Fibroblast of lung (primary cell): ENCODE data around the gene CTR9. TPM values are rescaled to one million over a fixed set of nuclear protein-coding genes. Genes with fewer than 3 reads are reported as not detected.

Source experiments
- DNase-seq, 2 donors: peaks; one replicate each; pipeline versions ENCODE4 v3.0.0 to v3.0.0-alpha.2; 2010; ENCODE audit warnings: low read depth in 2 of 2
- H2AFZ ChIP-seq: 2 replicates; pipeline ENCODE4 v1.5.1; 2012; ENCODE audit warnings: low read length, control low read depth, inconsistent platforms
- H3K27ac ChIP-seq: 2 replicates; pipeline ENCODE4 v1.5.1; 2011; ENCODE audit warnings: low read length, control low read depth; ENCODE audit not compliant: insufficient read depth
- H3K27me3 ChIP-seq: 2 replicates; pipeline ENCODE4 v1.5.1; 2011; ENCODE audit warnings: mild to moderate bottlenecking, low read length; ENCODE audit not compliant: control insufficient read depth, insufficient read depth
- H3K36me3 ChIP-seq: 2 replicates; pipeline ENCODE4 v1.5.1; 2011; ENCODE audit warnings: low read length; ENCODE audit not compliant: control insufficient read depth, insufficient read depth
- H3K4me1 ChIP-seq: 2 replicates; pipeline ENCODE4 v1.5.1; 2011; ENCODE audit warnings: low read length; ENCODE audit not compliant: control insufficient read depth, insufficient read depth; ENCODE audit errors: extremely low read depth
- H3K4me2 ChIP-seq: 2 replicates; pipeline ENCODE4 v1.5.1; 2011; ENCODE audit warnings: low read length, control low read depth; ENCODE audit not compliant: insufficient read depth; ENCODE audit errors: extremely low read depth
- H3K4me3 ChIP-seq, 4 experiments: fragments of 200-600 bp in 1 of 4; sonication (generic) in 1 of 4; replicated peaks in 1 of 4; 2 replicates each; pipeline ENCODE4 v1.5.1; 2011 to 2016; ENCODE audit warnings: low read length in 4 of 4, low read depth in 3 of 4, mild to moderate bottlenecking in 3 of 4, control low read depth in 2 of 4, inconsistent platforms in 1 of 4, mixed read lengths in 1 of 4; ENCODE audit not compliant: insufficient read depth in 1 of 4; ENCODE audit errors: control extremely low read depth in 1 of 4
- H3K79me2 ChIP-seq: 2 replicates; pipeline ENCODE4 v1.5.1; 2012; ENCODE audit warnings: mild to moderate bottlenecking, low read length, inconsistent platforms; ENCODE audit not compliant: control insufficient read depth, insufficient read depth
- H3K9ac ChIP-seq: 2 replicates; pipeline ENCODE4 v1.5.1; 2011; ENCODE audit warnings: mild to moderate bottlenecking, low read length, control low read depth; ENCODE audit not compliant: insufficient read depth
- H3K9me3 ChIP-seq: 2 replicates; pipeline ENCODE4 v1.5.1; 2012; ENCODE audit warnings: low read depth, low read length; ENCODE audit not compliant: control insufficient read depth, insufficient read depth
- H4K20me1 ChIP-seq: 2 replicates; pipeline ENCODE4 v1.5.1; 2011; ENCODE audit warnings: low read length; ENCODE audit not compliant: control insufficient read depth, insufficient read depth; ENCODE audit errors: extremely low read depth
- CTCF ChIP-seq, 2 donors: IDR thresholded peaks in 1 of 2; conservative IDR thresholded peaks in 1 of 2; 1 replicate in 1 of 2; 2 replicates in 1 of 2; pipeline ENCODE4 v1.5.1; 2011 to 2012; ENCODE audit warnings: low read length in 2 of 2, control low read depth in 1 of 2, inconsistent platforms in 1 of 2, low read depth in 1 of 2, mild to moderate bottlenecking in 1 of 2
- EZH2 ChIP-seq: IDR thresholded peaks from 2 replicates; pipeline ENCODE4 v1.5.1; 2012; ENCODE audit warnings: low read length, control low read depth, mild to moderate bottlenecking; ENCODE audit errors: missing control alignments
- polyA plus RNA-seq, 2 donors: library from polyadenylated mRNA; depleted of rRNA in 1 of 2; stranded (reverse) in 1 of 2; unstranded in 1 of 2; fragments of >200 nt; gene quantifications; 2 replicates each; pipeline ENCODE4 v1.2.1, GENCODE V29; 2011 to 2012; ENCODE audit warnings: missing spikeins in 1 of 2
- total RNA-seq: library from RNA; depleted of rRNA; stranded (reverse); fragments of >200 nt; gene quantifications from 2 replicates; pipeline ENCODE4 v1.2.1, GENCODE V29; 2014

CTR9 gene
- total and polyA plus RNA-seq, 2 donors (not counting 1 experiment from before 2014, with no cell fraction given): 22.8 to 41.5 TPM

GRCh38 chr11:10779086-10779485, 28.0 kb downstream of the CTR9 start:
- no peak for TF ChIP-seq EZH2
- no peak for TF ChIP-seq CTCF (conservative IDR thresholded peaks at IDR 0.05 in 1 of 2, IDR thresholded peaks at IDR 0.05 in 1 of 2; ENCODE audit: low read depth in 1 of 2, low read length in 2 of 2)
- Histone ChIP-seq H3K9me3 (no peaks in the 10 kb centered on the region), H3K4me2 (peak overlapping the region; percentile 17), H4K20me1 (no peaks in the 10 kb centered on the region), H3K27me3 (no peaks in the 10 kb centered on the region), H3K9ac (peak overlapping the region; percentile 41), H3K27ac (peak overlapping the region; percentile 65), H2AFZ (no peak overlapping the region), H3K4me3 (no peak overlapping the region), H3K36me3 (peaks cover 10% of the 10 kb centered on the region), H3K79me2 (no peaks in the 10 kb centered on the region), H3K4me1 (peaks cover 12% of the 10 kb centered on the region)
- DNase-seq: no peak

DNA sequence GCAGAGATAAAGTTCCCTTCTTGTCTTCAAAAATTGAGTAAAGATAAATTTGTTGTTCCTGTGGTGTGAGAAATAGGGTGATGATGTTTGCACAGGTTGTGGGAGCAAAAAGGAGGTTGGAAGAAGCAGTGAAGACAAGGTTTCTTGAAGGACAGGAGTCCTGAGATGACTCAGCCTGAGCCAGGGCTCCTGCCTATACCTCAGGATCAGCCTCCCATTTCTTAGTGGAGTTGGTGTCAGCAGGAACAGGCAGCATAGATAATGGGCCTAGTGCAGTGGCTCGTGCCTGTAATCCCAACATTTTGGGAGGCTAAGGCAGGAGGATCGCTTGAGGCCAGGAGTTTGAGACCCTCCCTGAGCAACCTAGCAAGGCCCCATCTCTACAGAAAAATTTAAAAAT, 29.0 kb downstream of the CTR9 start:
- H3K27ac ChIP-seq: no peak overlapping the region

DNA sequence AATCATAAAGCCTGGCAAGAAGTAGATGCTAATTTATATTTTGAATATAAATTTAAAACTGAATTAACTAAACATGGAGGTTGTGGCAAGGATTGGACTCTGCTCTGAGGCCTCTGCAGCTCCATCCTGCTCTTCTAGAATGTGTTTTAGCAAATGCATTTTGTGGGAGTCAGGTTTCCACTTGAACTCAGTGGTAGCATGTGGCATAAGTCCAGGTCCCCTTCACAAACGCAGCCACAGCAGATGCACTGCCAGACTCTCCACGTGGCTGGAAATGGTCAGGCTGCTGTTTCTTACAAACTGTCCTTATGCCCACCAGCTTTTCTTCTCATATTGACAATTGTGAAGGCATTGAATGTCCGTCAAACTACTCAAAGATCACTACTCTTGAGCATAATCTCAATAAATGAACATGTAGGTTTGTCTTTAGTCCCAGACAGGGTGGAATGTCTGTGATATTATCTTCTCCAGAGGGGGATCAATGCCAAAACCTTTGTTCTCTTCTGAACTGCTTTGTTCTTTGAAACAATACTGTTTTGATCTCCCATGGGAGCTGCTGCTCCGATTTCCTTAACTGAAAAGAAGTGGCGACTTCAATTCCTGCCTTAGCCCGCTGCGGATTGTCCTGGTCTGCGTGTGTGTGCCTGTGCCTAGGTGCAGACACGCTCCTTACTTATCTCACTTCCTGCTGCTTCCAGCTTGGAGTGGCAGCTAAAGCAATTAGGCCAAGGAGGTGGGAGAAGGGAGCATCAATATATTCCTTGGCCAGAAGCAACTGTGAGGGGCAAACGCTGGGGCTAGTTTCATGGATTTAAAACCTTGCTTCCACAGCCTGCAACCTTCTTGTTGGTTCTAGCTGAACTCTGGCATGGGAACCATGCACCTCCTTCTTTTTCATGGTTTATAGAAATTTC, 33.4 kb downstream of the CTR9 start:
- Histone ChIP-seq H3K27me3 (no peaks in the 10 kb centered on the region), H3K79me2 (no peaks in the 10 kb centered on the region), H3K27ac (no peak overlapping the region), H3K4me1 (no peaks in the 10 kb centered on the region), H3K4me2 (no peak overlapping the region), H3K9me3 (no peaks in the 10 kb centered on the region), H2AFZ (no peak overlapping the region), H3K36me3 (peaks cover 1% of the 10 kb centered on the region), H4K20me1 (no peaks in the 10 kb centered on the region), H3K4me3 (no peak overlapping the region), H3K9ac (no peak overlapping the region)
- DNase-seq: peak; percentile 34 to 70
- no peak for TF ChIP-seq CTCF (conservative IDR thresholded peaks at IDR 0.05 in 1 of 2, IDR thresholded peaks at IDR 0.05 in 1 of 2; ENCODE audit: low read depth in 1 of 2, low read length in 2 of 2)
- no peak for TF ChIP-seq EZH2

More for the DNA sequence above, 29.0 kb downstream of the CTR9 start:
- no peaks in the 10 kb centered on the region for H4K20me1 ChIP-seq
- H3K4me2 ChIP-seq: no peak overlapping the region
- DNase-seq: no peak
- H3K36me3 ChIP-seq: peaks cover 10% of the 10 kb centered on the region
- H3K27me3 ChIP-seq: no peaks in the 10 kb centered on the region
- H3K79me2 ChIP-seq: no peaks in the 10 kb centered on the region
- no peaks in the 10 kb centered on the region for H3K9me3 ChIP-seq
- no peak overlapping the region for H2AFZ ChIP-seq
- no peak overlapping the region for H3K4me3 ChIP-seq
- H3K4me1 ChIP-seq: peaks cover 12% of the 10 kb centered on the region
- H3K9ac ChIP-seq: no peak overlapping the region
- no peak for TF ChIP-seq EZH2
